ENCODE measurements around the gene KMT5B.

Gene KMT5B

GRCh38 chr11:68216171-68216938 is 3.3 kb upstream of the KMT5B start:
- in situ Hi-C loops (cut with MboI; ENCODE audit: low sequenced_read_pairs) = no loop called here

- in situ Hi-C loops (cut with MboI; ENCODE audit: low sequenced_read_pairs) = no loop called here
These were observed 2.6 kb upstream of the KMT5B start for GRCh38 chr11:68215524-68216170.

- in situ Hi-C loops (cut with MboI; ENCODE audit: low sequenced_read_pairs) = no loop called here
These were observed 2.0 kb upstream of the KMT5B start for GRCh38 chr11:68215087-68215445.

GRCh38 chr11:68214173-68215086 is 1.3 kb upstream of the KMT5B start:
- in situ Hi-C loops (cut with MboI; ENCODE audit: low sequenced_read_pairs) = no loop called here

- in situ Hi-C loops (cut with MboI; ENCODE audit: low sequenced_read_pairs) = no loop called here
These were observed 568 bp upstream of the KMT5B start for GRCh38 chr11:68213555-68214172.

GRCh38 chr11:68212421-68213134 is 518 bp downstream of the KMT5B start:
- in situ Hi-C loops (cut with MboI; ENCODE audit: low sequenced_read_pairs) = no loop called here

GRCh38 chr11:68211546-68211945 is 1.6 kb downstream of the KMT5B start:
- in situ Hi-C loops (cut with MboI; ENCODE audit: low sequenced_read_pairs) = no loop called here

- in situ Hi-C loops (cut with MboI; ENCODE audit: low sequenced_read_pairs) = no loop called here
These were observed 6.9 kb downstream of the KMT5B start for GRCh38 chr11:68206211-68206610.

- in situ Hi-C loops (cut with MboI; ENCODE audit: low sequenced_read_pairs) = no loop called here
These were observed 8.7 kb downstream of the KMT5B start for GRCh38 chr11:68204402-68204801.

- in situ Hi-C loops (cut with MboI; ENCODE audit: low sequenced_read_pairs) = no loop called here
These were observed 10.9 kb downstream of the KMT5B start for GRCh38 chr11:68202165-68202564.

GRCh38 chr11:68201492-68201891 is 11.6 kb downstream of the KMT5B start:
- in situ Hi-C loops (cut with MboI; ENCODE audit: low sequenced_read_pairs) = no loop called here

- in situ Hi-C loops (cut with MboI; ENCODE audit: low sequenced_read_pairs) = no loop called here
These were observed 12.5 kb downstream of the KMT5B start for GRCh38 chr11:68200639-68201038.

GRCh38 chr11:68199295-68199987 is 13.7 kb downstream of the KMT5B start:
- in situ Hi-C loops (cut with MboI; ENCODE audit: low sequenced_read_pairs) = no loop called here

GRCh38 chr11:68196219-68196618 is 16.9 kb downstream of the KMT5B start:
- in situ Hi-C loops (cut with MboI; ENCODE audit: low sequenced_read_pairs) = no loop called here

GRCh38 chr11:68194675-68195294 is 18.3 kb downstream of the KMT5B start:
- in situ Hi-C loops (cut with MboI; ENCODE audit: low sequenced_read_pairs) = no loop called here

- in situ Hi-C loops (cut with MboI; ENCODE audit: low sequenced_read_pairs) = no loop called here
These were observed 20.1 kb downstream of the KMT5B start for GRCh38 chr11:68193018-68193417.

GRCh38 chr11:68191661-68192579 is 21.2 kb downstream of the KMT5B start:
- in situ Hi-C loops (cut with MboI; ENCODE audit: low sequenced_read_pairs) = no loop called here

- in situ Hi-C loops (cut with MboI; ENCODE audit: low sequenced_read_pairs) = no loop called here
These were observed 23.2 kb downstream of the KMT5B start for GRCh38 chr11:68189888-68190287.

Data from HL-60/S4 treated with phorbol 12-myristate 13-acetate at 8.2 ng/mL for 4 days and 3 days (cell line).